Body of pancreas (tissue), 4 donors: Measurements from ENCODE around the gene STAMBP. TPM values are rescaled to one million over a fixed set of nuclear protein-coding genes. Genes with fewer than 3 reads are reported as not detected.

Experiments used
- ATAC-seq: fragments of 150-250 bp; one replicate; pipeline ENCODE4 v1.9.1; 2016
- DNase-seq, 4 donors: peaks; one replicate each; pipeline ENCODE4 v3.0.0-alpha.2; 2019
- H3K27ac ChIP-seq, 4 donors: fragments of 200-600 bp; sonication (generic); 1 replicate in 3 of 4; 2 replicates in 1 of 4; pipeline versions ENCODE4 v1.5.1 to v1.6.1; 2016 to 2019; ENCODE audit warnings: mild to moderate bottlenecking in 1 of 4, mixed read lengths in 1 of 4, moderate library complexity in 1 of 4
- H3K27me3 ChIP-seq, 2 donors: fragments of 200-600 bp; sonication (generic); one replicate each; pipeline ENCODE4 v1.6.0; 2016; ENCODE audit warnings: mild to moderate bottlenecking in 1 of 2
- H3K36me3 ChIP-seq, 2 donors: fragments of 200-600 bp; sonication (generic); replicated peaks in 1 of 2; 2 replicates each; pipeline ENCODE4 v1.5.1; 2016; ENCODE audit warnings: low read depth in 2 of 2; ENCODE audit not compliant: insufficient read depth in 1 of 2
- H3K4me1 ChIP-seq: fragments of 200-600 bp; sonication (generic); one replicate; pipeline ENCODE4 v1.6.0; 2016
- H3K4me3 ChIP-seq, 2 donors: fragments of 200-600 bp; sonication (generic); 1 replicate in 1 of 2; 2 replicates in 1 of 2; pipeline ENCODE4 v1.5.1; 2016 to 2019
- H3K9me3 ChIP-seq, 3 donors: fragments of 200-600 bp; sonication (generic); 1 replicate in 2 of 3; 2 replicates in 1 of 3; pipeline ENCODE4 v1.5.1; 2016
- CTCF ChIP-seq, 7 experiments: fragments of 450-650 bp in 4 of 7; fragments of 200-600 bp in 3 of 7; sonication (generic) in 3 of 7; IDR thresholded peaks; one replicate each; pipeline ENCODE4 v1.5.1; 2016 to 2019; ENCODE audit warnings: antibody characterized with exemption in 7 of 7
- POLR2A ChIP-seq, 3 donors: fragments of 450-650 bp; IDR thresholded peaks; one replicate each; pipeline ENCODE4 v1.6.1; 2016; ENCODE audit warnings: antibody characterized with exemption in 3 of 3, mild to moderate bottlenecking in 2 of 3
- WGBS, 2 donors: methylation state at CpG; one replicate each; pipeline ENCODE4 v1.1.5; 2017; 5-methylcytosine and 5-hydroxymethylcytosine counted together
- intact Hi-C: fragments of 100-400 bp; cut with DNase I; formaldehyde crosslinking; loops from one replicate; pipeline ENCODE4 v1.15.1; 2023
- total RNA-seq, 2 donors: library from RNA; depleted of rRNA; stranded (reverse); fragments of >200 nt; gene quantifications; one replicate each; pipeline ENCODE4 v1.1.0, GENCODE V29; 2016

STAMBP gene
- total RNA-seq, 2 donors from 2014 or later, result 9.2 to 10.4 TPM

- no peak for ATAC-seq
These were observed 16.9 kb upstream of the STAMBP start for GRCh38 chr2:73811878-73812277.

GRCh38 chr2:73812635-73813034, 16.1 kb upstream of the STAMBP start:
- H3K27ac ChIP-seq, result no peak overlapping the region
- no peaks in the 10 kb centered on the region for H3K27me3 ChIP-seq
- ATAC-seq, result no peak
- peaks cover 6% of the 10 kb centered on the region for H3K4me1 ChIP-seq
- no peaks in the 10 kb centered on the region for H3K36me3 ChIP-seq
- no peaks in the 10 kb centered on the region for H3K9me3 ChIP-seq
- DNase-seq, result no peak
- TF ChIP-seq POLR2A (IDR thresholded peaks at IDR 0.05) (no peak), CTCF (IDR thresholded peaks at IDR 0.05) (no peak)
- intact Hi-C loops, result no loop called here
- H3K4me3 ChIP-seq, result no peak overlapping the region

More at GRCh38 chr2:73811878-73812277, 16.9 kb upstream of the STAMBP start:
- TF ChIP-seq POLR2A (IDR thresholded peaks at IDR 0.05), result no peak
- no peak for TF ChIP-seq CTCF (IDR thresholded peaks at IDR 0.05)
- intact Hi-C loops, result no loop called here
- Histone ChIP-seq H3K4me1 (peaks cover 6% of the 10 kb centered on the region), H3K4me3 (no peak overlapping the region), H3K9me3 (no peaks in the 10 kb centered on the region), H3K27ac (no peak overlapping the region), H3K27me3 (no peaks in the 10 kb centered on the region), H3K36me3 (no peaks in the 10 kb centered on the region)
- DNase-seq, result no peak

GRCh38 chr2:73818296-73818695, 10.5 kb upstream of the STAMBP start:
- 73 to 81% methylated on average over 16 to 18 of the region's 18 CpGs for WGBS, 2 donors
- no peak for ATAC-seq

GRCh38 chr2:73821227-73821626, 7.5 kb upstream of the STAMBP start:
- no peak for TF ChIP-seq POLR2A (IDR thresholded peaks at IDR 0.05)
- no peak for TF ChIP-seq CTCF (IDR thresholded peaks at IDR 0.05)
- intact Hi-C loops, result loop anchor here (10.0 kb wide), 3 partner anchors 164 to 514 kb away; partner anchors contain the start of genes BOLA3 and TET3
- Histone ChIP-seq H3K4me1 (no peaks in the 10 kb centered on the region), H3K9me3 (no peaks in the 10 kb centered on the region), H3K4me3 (no peak overlapping the region), H3K27ac (no peak overlapping the region), H3K27me3 (no peaks in the 10 kb centered on the region), H3K36me3 (no peaks in the 10 kb centered on the region)
- ATAC-seq (no peak), DNase-seq (no peak)
- 14 to 34% methylated on average over 2 of the region's 2 CpGs for WGBS, 2 donors

More at GRCh38 chr2:73818296-73818695, 10.5 kb upstream of the STAMBP start:
- Histone ChIP-seq H3K36me3 (no peaks in the 10 kb centered on the region), H3K27me3 (no peaks in the 10 kb centered on the region), H3K9me3 (no peaks in the 10 kb centered on the region), H3K4me3 (no peak overlapping the region), H3K27ac (no peak overlapping the region), H3K4me1 (no peaks in the 10 kb centered on the region)
- no peak for TF ChIP-seq CTCF (IDR thresholded peaks at IDR 0.05)
- no peak for TF ChIP-seq POLR2A (IDR thresholded peaks at IDR 0.05)
- intact Hi-C loops, result no loop called here
- DNase-seq, result no peak

GRCh38 chr2:73821669-73822068, 7.1 kb upstream of the STAMBP start:
- no peak for DNase-seq
- Histone ChIP-seq H3K9me3 (no peaks in the 10 kb centered on the region), H3K4me3 (no peak overlapping the region), H3K4me1 (no peaks in the 10 kb centered on the region), H3K27ac (no peak overlapping the region), H3K27me3 (no peaks in the 10 kb centered on the region), H3K36me3 (no peaks in the 10 kb centered on the region)
- no peak for ATAC-seq
- intact Hi-C loops, result loop anchor here (10.0 kb wide), 3 partner anchors 163 to 513 kb away; partner anchors contain the start of genes BOLA3 and TET3
- WGBS, 2 donors, result 26 to 43% methylated on average over 2 of the region's 2 CpGs
- no peak for TF ChIP-seq CTCF (IDR thresholded peaks at IDR 0.05)
- no peak for TF ChIP-seq POLR2A (IDR thresholded peaks at IDR 0.05)
